GM21825 (cell line): Measurements from ENCODE around the gene NDUFS8.

Source experiments
- ATAC-seq: cut with Tn5 transposase; IDR thresholded peaks from one replicate; pipeline ENCODE4 v1.9.1; 2021; ENCODE audit warnings: mild to moderate bottlenecking, moderate library complexity; ENCODE audit not compliant: unreplicated experiment

The NDUFS8 gene

GRCh38 chr11:68035266-68035876, 4.9 kb downstream of the NDUFS8 start:
- ATAC-seq: no peak

GRCh38 chr11:68036141-68036716, 5.7 kb downstream of the NDUFS8 start:
- no peak for ATAC-seq

DNA sequence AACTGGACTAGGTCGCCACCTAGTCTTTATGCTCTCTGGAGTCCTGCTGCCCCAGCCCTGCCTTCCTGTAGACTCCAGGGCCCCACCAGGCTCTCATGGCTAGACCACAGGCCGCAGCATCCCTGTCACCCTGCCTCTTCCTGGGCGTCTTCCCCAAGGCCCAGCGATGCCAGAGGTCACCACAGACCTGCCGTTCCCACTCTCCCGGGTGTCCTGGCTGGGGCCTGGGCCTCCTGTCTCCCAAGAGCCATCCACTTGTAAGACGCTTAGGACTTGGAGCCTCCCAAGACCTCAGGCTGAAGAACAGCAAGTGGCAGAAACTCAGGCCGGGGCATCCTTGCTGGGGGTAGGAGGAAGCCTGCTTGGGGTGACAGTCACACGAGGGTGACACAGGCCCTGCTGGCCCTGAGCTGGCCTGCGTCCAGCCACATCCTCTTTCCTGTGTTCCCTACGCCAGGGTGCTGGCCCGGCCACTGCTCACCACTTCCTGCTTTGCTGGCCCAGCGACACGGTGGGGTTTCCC, 6.3 kb downstream of the NDUFS8 start:
- ATAC-seq: no peak

DNA sequence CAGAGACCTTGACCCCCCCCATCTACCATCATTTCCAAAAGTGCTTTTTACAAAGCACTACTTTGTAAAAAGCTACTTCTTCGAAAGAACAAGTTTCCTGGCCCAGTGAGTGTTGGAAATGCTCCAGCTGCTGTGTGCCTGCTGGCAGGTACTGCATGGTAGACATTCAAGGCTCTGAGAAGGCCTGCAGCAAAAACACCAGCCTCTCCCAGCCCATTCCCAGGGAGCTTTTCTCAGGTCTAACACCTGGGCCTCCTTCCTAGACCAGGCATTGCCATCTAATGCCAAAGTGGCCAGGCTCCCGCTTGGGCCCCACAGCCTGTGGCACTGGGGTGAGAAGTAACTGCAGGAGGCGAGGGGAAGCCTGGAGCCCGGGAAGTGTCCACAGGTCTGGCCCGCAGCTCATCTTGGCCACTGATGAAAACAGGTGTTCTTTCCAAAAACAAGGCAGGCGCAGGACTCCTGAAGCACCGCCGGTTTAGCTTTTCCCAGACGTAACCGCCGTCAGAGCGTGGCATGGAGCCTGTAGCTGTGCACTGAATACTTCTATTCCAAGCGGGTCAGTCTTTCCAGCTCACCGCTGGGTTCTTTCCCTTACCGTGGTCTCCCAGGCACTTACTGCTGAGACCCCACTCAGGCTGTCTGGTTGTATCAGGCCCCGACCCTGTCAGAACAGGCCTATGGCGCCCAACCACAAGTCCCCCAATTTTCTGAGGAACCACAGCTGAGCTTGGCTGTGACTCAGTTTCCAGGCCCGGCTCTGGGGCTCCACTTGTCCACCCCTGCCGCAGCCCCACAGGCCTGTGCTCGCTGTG, 7.1 kb downstream of the NDUFS8 start:
- ATAC-seq: no peak

GRCh38 chr11:68038226-68038717, 7.8 kb downstream of the NDUFS8 start:
- no peak for ATAC-seq

DNA sequence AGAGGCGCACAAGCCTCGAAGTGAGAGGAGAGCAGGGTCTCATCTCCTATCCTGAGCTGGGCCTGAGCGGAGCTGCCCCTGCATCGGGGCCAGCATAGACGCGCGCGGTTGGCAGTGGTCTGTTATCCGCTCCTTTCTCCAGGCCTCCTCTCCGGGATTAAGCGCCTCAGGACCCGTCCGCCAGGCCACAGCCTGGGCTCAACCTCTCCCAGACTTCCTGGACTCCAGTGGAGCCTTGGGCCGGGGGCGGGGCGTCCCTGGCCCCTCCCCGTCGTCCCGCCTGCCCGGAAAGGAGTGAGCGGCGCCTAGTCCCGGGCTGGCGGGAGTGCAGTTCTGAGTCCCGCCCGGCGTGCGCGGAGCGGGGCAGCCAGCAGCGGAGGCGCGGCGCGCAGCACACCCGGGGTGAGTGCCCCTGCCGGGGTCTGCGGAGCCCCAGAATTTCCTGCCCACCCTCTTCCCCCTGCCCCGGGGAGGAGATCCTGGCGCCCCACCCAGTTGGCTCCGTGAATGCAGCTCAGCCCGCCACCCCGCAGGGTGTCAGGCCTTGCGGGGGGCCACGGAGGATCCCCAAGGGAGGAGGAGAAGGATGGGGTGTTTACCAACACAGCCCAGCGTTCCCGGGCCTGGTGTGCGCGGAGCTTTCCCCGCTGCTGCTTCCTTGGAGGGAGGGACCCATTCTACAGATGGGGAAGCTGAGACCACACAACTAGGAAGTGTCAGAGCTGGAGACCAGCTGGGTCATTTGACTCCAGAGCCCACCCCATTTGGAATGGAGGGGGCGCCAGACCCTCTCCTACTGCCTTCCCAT, 8.4 kb downstream of the NDUFS8 start, which contains the start of gene TCIRG1:
TSS of gene TCIRG1 (plus strand) at position 308 of the 808 bp plus-strand sequence. CDS start 2,247 bp downstream, outside the sequence.
- ATAC-seq: no peak

DNA sequence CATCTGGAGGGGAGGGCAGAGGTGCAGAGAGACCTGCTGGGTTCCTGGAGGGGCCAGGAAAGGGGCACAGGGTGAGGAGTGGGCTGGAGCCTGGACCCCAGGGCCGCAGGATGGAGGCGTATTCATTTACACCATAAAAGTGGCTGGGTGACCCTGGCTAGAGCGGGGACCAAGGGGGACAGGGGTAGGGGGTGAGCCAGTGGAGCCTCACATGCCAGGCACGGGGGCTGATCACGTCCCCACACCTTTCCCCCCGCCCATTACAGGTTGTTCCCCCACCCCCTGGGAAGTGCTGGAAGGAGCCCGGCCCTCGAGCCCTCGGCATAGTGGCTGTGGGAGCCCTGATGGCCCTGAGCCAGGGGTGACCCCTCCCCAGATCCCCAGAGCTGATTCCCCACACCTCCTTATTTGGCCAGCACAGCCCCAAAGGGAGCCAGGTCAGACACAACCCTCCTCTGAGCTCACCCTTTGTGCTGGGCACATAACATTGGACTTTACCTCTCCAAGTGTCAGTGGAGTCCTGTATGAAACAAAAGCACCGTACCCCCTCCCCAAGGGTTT, 9.1 kb downstream of the NDUFS8 start:
- no peak for ATAC-seq

GRCh38 chr11:68040101-68040956, 9.8 kb downstream of the NDUFS8 start:
- ATAC-seq: peak; percentile 41

- ATAC-seq: no peak
Observed at GRCh38 chr11:68040957-68041591, 10.6 kb downstream of the NDUFS8 start.

DNA sequence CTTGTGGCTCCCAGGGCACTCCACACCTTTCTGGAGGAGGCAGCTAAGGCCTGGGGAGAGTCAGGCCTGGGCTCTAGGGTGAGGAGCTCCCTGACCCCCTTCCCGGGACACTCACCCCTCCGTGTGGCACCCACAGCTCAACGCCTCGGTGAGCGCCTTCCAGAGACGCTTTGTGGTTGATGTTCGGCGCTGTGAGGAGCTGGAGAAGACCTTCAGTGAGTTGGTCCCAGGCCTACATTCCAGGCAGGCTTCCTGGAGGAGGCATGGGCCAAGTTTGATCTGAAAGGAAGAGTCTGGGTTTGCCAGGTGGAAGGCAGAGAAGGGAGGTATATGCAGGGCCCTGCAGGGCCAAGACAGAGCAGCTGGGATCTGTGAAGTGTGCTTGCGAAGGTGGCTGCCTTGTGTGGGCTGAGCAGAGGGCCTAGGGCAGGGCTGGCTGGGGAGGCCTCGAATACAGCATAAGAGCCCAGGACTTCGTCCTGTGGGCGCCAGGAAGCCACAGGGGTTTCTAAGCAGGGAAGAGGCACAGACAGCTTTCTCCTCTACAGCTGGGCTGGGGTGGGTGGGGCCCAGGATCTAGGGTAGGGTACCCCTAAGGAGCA, 11.2 kb downstream of the NDUFS8 start:
- ATAC-seq: no peak

GRCh38 chr11:68042219-68043028, 11.9 kb downstream of the NDUFS8 start:
- ATAC-seq: no peak

DNA sequence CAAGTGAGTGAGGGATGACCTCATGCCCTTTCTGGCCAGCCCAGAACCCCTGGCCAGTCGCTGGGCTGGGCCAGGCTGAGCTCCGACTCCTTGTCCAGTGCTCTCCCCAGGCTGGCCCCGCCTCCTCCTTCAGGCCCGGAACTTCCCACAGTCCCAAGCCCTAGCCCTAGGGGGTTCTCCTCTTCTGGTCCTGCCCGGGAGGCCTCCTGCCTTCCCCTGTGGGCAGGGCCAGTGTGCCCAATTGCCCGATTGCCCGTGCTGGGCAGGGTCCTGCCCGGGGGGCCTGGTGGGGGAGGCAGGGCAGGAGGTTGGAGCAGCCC, 12.5 kb downstream of the NDUFS8 start:
- ATAC-seq: no peak

- no peak for ATAC-seq
Observed at GRCh38 chr11:68043349-68044144, 13.1 kb downstream of the NDUFS8 start.

- no peak for ATAC-seq
Observed at GRCh38 chr11:68044145-68044813, 13.8 kb downstream of the NDUFS8 start.

DNA sequence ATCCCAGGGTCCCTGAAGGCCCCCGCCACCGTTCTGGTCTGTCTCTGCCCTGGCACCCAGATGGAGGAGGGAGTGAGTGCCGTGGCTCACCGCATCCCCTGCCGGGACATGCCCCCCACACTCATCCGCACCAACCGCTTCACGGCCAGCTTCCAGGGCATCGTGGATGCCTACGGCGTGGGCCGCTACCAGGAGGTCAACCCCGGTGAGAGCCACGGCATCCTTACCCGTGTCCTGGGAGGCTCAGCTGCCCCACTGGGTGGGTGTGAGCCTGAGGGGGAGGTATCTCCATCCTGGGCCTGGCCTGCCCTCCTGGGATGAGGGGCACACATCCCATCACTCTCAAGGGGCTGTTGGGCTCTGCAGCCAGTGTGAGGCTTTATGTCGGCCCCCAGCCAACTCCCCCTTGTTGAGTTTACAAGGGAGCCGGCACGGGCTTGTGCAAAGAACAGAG, 14.4 kb downstream of the NDUFS8 start:
- no peak for ATAC-seq

- no peak for ATAC-seq
Observed at GRCh38 chr11:68047437-68048290, 17.2 kb downstream of the NDUFS8 start.
